GM21825 (cell line): Measurements from ENCODE around the gene OR5W2.
A peak's percentile ranks its signal among the peaks of the same experiment; 100 is the strongest.
"Not testable (repeated sequence)": the region's sequence is repeated elsewhere in the genome, so short reads cannot be mapped to it uniquely, and the experiment has no call there.

Experiments
- ATAC-seq: cut with Tn5 transposase; IDR thresholded peaks from one replicate; pipeline ENCODE4 v1.9.1; 2021; ENCODE audit warnings: mild to moderate bottlenecking, moderate library complexity; ENCODE audit not compliant: unreplicated experiment

Gene OR5W2

DNA sequence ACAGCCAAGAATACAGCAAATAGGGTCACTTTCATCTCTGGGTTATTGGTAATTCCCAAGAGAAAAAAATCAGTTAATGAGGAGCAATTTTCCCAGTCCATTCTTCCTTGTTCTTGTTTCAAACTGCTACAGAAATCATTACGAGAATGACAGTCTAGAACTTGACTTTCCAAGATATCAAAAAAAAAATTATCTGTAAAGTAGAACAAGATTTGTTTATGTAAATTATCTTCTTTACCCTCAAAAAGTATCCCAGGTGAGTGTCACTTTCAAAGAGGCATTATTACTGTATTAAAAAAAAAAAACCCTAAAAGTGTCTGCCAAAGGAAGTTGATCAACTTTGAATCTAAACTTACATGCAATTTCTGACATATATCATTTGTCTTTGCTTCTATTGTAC, at the start of gene OR5W2:
Gene OR5W2, minus strand, starts transcription at position 101 of the 400 bp plus-strand sequence. Its CDS starts 0 bp downstream, at position 101.
- no peak for ATAC-seq

DNA sequence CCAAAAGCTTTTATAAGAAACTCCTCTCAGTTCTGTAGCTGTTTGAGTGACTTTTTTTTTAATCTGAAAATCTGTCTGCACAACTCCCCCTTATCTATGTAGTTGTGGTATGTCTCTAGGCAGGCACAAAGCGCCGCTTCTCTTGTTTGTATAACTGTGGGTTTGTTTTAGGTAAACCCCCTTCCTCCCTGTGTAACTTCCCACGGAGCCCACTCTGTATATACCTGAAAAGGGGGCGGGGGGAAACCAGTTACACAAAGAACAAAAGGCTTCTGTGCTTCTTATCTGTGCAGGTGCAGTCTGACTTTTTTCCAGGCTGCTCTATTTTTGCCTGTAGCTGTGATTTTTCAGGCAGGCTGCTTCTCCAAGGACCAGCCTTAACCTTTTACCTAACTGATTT, 42.1 kb upstream of the OR5W2 start:
- ATAC-seq, result no peak

DNA sequence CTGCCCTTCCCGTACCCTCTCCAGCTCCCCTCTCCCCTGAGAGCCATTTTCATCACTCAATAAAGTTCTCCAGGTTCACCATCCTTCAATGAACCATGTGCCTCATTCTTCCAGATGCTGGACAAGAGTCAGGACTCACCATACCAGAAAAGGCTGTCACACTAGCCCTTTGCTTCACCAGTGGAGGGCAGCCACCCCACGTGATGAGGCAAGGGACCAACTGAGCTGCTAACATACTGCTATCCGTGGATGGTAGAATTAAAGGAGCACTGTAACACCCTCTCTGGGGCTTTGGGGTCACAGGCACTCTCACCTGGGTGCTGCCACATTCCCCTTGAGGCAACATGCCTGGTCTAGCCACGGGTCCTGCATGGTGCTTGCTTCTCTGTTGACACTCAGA, 34.9 kb upstream of the OR5W2 start:
- no peak for ATAC-seq

DNA sequence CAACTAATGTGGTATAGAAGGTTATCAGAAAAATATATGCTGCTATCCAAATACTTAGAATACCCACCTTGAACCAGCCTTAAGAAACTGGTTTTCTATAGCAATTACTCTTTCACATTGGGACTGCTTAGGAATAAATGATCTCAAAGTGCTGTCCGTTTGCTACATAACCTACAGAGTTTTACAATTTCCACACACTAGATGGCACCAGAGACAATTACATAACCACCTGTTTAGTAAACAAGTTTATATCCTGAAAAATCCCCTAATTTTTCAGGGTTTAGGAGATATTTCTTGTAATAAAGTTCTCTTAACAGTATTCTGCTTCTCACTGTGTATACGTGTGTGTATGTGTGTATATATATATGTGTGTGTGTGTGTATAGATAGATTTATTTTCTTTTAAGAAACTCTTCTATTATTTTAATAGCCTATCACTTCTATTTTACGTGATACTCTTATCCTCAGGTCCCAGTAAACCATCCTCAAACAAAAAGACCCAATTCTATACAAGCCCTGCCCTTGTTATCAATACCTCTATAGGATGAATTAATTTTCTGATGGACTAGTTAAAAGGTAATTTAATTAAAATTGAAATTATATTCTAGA, 28.5 kb upstream of the OR5W2 start:
- peak; percentile 55 for ATAC-seq

DNA sequence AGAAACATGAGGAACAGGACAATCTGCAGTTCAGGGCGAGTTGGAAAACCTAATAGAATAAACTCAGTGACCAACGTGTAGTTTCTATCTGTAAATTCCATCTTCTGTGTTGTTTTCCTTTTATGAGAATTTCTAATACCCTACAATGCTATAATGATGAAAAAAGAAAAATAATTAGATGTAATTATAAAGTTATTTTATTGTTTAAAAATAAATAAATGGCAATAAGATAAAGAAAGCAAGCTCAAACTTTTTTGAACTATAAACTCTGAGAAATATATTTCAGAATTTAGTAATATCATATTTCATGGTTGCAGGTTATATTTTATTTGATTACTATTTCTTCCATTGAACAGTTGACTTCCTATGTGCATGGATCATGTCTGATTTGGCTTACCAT, 21.9 kb upstream of the OR5W2 start, which contains the start of gene OR5I1:
Gene OR5I1, minus strand, starts transcription at position 101 of the 400 bp plus-strand sequence. Its CDS starts 0 bp downstream, at position 101.
- no peak for ATAC-seq

DNA sequence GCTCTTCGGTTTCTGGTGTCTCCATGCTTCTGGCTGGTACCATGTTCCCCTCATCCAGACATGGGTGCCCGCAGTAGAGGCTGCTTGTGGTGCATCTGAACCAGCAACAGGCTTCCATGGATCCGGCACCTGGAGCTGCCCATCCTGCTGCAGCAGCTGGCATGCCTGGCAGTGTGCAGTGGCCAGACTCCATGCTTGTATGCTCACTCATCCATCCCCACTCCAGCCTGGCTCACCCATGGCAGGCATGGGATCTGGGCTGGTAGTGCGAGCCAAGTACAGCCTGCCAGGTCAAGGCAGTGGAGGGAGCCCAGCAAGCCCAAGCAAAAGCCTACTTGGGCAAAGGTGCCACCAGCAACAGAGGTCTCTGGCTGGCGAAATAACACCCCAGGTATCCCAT, 6.2 kb upstream of the OR5W2 start:
- no peak for ATAC-seq

DNA sequence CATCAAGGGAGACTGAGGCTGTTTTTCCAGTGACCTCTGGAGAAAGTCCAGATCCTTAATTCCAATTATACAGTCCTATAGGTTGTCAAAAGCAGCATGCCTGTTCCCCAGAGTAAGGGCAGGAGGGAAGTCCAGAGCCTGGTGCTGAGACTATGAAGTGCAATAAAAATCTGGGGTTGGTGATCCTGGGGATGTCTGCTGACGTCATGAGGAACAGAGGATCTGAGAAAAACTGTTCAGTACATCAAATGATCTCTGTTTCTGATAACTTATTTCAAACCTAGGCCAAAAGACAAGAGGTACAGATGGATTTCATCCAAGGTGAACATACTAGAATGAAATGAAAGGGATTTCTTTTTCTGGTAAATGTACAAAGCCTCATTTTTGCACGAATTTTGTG, 12.1 kb downstream of the OR5W2 start:
- ATAC-seq, result no peak

DNA sequence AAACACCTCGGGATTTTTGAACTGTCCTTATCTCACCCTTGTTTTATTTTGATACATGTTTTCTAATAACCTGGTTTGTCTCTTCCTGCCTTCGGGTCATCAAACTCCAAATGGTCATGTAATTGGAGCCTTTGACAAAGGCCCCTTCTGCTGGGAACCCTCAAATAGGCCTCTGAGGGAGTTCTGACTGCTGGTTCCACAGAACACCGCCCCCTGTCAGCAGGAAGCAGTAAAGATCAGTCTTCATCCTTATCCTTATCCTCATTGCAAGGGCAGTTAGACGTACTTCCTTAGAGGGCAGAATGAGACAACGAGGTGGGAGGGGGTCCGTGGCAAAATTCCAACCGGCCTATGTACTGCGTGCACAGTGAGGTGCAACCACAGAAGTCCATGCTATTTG, 19.2 kb downstream of the OR5W2 start:
- no peak for ATAC-seq

DNA sequence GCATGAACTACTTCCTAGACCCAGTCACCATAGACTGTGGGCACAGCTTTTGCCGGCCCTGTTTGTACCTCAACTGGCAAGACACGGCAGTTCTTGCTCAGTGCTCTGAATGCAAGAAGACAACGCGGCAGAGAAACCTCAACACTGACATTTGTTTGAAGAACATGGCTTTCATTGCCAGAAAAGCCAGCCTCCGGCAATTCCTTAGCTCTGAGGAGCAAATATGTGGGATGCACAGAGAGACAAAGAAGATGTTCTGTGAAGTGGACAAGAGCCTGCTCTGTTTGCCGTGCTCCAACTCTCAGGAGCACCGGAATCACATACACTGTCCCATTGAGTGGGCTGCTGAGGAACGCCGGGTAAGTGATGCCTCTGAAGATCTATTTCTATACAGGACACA, 28.9 kb downstream of the OR5W2 start:
- not testable (repeated sequence) for ATAC-seq

DNA sequence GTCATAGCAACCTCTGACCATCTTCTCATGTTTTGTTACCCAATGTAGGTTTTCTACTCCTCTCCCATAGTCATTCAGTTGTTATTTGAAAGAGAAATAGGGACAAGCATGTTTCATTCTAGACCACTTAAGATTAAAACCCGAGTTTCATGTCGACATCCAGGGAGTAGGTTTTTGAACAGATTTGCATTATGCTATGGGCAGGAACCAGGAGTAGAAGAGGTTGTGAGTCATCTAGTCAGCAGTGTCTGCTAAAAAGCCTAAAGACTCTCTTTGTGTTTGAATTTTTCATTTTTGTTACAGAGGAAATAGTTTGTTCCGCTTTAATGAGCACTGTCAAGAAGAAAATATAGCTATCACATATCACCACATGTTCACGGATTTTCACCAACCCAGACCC, 29.4 kb downstream of the OR5W2 start:
- ATAC-seq, result not testable (repeated sequence)

DNA sequence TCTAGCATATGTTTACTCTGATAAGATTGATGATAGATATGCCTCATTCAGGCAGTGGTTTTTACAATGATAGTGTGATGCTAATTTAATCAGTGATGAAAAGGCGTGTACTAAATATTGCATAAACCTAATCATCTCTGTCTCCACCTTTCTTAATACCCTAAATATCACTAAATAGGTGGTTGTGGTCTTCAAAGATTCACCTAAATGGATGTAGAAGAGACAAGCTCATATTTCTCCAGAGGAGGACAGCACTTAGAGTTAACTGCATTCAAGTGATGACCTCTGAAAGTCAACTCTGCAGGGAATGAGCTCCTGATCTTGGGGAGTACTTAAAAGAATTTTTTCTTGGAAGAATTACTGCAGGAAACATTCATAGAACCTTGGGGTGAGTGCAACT, 31.4 kb downstream of the OR5W2 start, which contains the start of gene TRIM51:
Gene TRIM51, plus strand, starts transcription at position 301 of the 400 bp plus-strand sequence. CDS start 2,132 bp downstream, outside the sequence.
- not testable (repeated sequence) for ATAC-seq

DNA sequence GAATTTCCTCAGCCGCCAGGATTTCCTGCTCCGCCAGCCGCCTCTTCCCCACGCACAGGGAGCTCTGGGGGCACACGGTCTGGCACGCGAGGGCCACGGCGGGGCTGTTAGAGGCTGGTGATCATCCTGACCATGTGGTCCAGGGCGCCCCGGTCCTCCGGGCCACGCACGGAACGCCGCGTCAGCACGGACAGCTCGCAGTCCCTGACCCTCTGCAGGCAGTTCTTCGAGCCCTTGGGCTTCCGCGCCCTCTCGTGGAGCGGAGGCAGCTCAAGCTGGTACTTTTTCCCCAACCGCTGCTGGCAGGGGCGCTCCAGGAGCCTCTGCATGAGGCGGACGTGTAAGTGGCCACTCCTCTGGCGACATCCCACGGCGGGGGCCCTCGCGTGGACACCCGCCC, 41.2 kb downstream of the OR5W2 start:
- ATAC-seq, result not testable (repeated sequence)

DNA sequence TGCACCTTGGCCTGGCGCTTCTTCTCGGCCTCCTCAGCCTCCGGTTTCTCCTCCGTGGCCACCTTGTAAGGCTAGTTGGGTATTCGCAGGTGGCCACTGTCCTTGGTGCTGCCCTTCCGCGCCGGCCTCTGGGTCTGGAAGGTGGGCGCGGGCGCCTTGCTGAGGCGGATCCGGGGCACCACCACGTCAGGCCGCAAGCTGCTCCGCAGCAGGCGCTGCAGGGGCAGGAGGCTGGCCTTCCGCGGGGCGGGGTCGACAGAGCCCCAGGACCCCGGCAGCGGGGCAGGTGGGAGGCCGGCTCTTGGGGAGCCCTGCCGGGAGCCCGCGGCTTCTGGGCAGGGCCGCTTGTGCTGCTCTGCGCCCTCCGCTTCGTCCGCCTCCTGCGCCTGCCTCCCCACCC, 41.7 kb downstream of the OR5W2 start:
- not testable (repeated sequence) for ATAC-seq

DNA sequence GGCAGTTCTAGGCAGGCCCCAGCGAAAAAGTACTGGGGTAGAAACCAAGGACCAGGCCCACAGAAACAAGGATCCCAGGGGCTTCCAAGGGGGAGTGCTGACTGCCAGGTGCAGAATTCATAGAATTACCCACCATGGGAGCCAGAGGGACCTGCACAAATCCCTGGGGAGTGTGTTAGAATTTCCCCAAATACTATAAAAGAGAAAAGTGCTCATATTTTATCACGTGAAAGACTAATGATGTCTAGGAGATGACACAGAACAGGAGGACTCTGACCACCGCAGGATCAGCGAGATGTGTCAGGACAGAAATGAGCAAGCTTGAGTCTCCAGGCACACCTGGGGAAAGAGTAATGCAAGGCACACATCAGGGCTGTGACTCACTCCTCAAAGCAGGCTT, 47.0 kb downstream of the OR5W2 start:
- not testable (repeated sequence) for ATAC-seq
